A673 (cell line): ENCODE results near the gene LCT. TPM values are rescaled to one million over a fixed set of nuclear protein-coding genes. Genes with fewer than 3 reads are reported as not detected.

Source experiments
- BruUV-seq: library from RNA; stranded (reverse); fragments of 400-500 nt; replicated peaks from 2 replicates; lab custom pipeline; 2021; lab: Mats Ljungman, UMichigan
- CTCF ChIA-PET: fragments of 300-600 bp; sonication (Branson Sonifier 250); formaldehyde crosslinking; loops from one replicate; lab custom pipeline; 2022; ENCODE audit warnings: antibody characterized with exemption; lab: Charles Lee
- POLR2A ChIA-PET: fragments of 300-600 bp; sonication (Branson Sonifier 250); formaldehyde crosslinking; loops from one replicate; lab custom pipeline; 2022; ENCODE audit warnings: antibody characterized with exemption; ENCODE audit not compliant: low non-redundant PET; lab: Charles Lee
- DNase-seq: peaks from one replicate; pipeline ENCODE4 v3.0.0-alpha.2; 2015; ENCODE audit warnings: low spot score
- H3K27ac ChIP-seq: fragments of 200-600 bp; sonication (generic); 2 replicates; pipeline ENCODE4 v1.5.1; 2016; ENCODE audit warnings: mixed run types, low read depth, mild to moderate bottlenecking, mixed read lengths, antibody characterized with exemption, low read length; ENCODE audit not compliant: poor library complexity, severe bottlenecking
- H3K27me3 ChIP-seq: fragments of 200-600 bp; sonication (generic); replicated peaks from 2 replicates; pipeline ENCODE4 v1.6.1; 2017; ENCODE audit warnings: mixed run types, low read depth, mild to moderate bottlenecking, mixed read lengths, antibody characterized with exemption, low read length; ENCODE audit not compliant: insufficient read depth, poor library complexity
- H3K36me3 ChIP-seq: fragments of 200-600 bp; sonication (generic); 2 replicates; pipeline ENCODE4 v1.6.1; 2016; ENCODE audit warnings: mixed run types, mild to moderate bottlenecking, mixed read lengths, antibody characterized with exemption, low read length; ENCODE audit not compliant: insufficient read depth, poor library complexity, severe bottlenecking
- H3K4me1 ChIP-seq: fragments of 200-600 bp; sonication (generic); 2 replicates; pipeline ENCODE4 v1.6.1; 2017; ENCODE audit warnings: mixed run types, mild to moderate bottlenecking, mixed read lengths, antibody characterized with exemption, low read length; ENCODE audit not compliant: insufficient read depth, poor library complexity, severe bottlenecking
- H3K4me3 ChIP-seq: fragments of 200-600 bp; sonication (generic); 2 replicates; pipeline ENCODE4 v1.5.1; 2016; ENCODE audit warnings: low read depth, mixed run types, mild to moderate bottlenecking, mixed read lengths, low read length; ENCODE audit not compliant: poor library complexity, severe bottlenecking
- H3K9me3 ChIP-seq: fragments of 200-600 bp; sonication (generic); 2 replicates; pipeline ENCODE4 v1.6.1; 2016; ENCODE audit warnings: mixed run types, low read depth, mild to moderate bottlenecking, mixed read lengths, antibody characterized with exemption, low read length; ENCODE audit not compliant: poor library complexity, severe bottlenecking
- EZH2 ChIP-seq: fragments of 200-600 bp; sonication (generic); IDR thresholded peaks from 2 replicates; pipeline ENCODE4 v1.6.1; 2017; ENCODE audit warnings: borderline replicate concordance, low read depth, mild to moderate bottlenecking, mixed read lengths, antibody characterized with exemption, low read length; ENCODE audit not compliant: poor library complexity, severe bottlenecking
- intact Hi-C: fragments of 100-400 bp; cut with micrococcal nuclease; formaldehyde crosslinking; loops from one replicate; pipeline ENCODE4 v1.10.0; 2022; ENCODE audit not compliant: unreplicated experiment
- total RNA-seq: library from RNA; stranded (reverse); gene quantifications from 2 replicates; pipeline ENCODE4 v1.2.3, GENCODE V29; 2021
- TF ChIP-seq, protein P1 (sequence below): fragments of 300-800, 200-600 bp; sonication (generic); conservative IDR thresholded peaks from 2 replicates; pipeline ENCODE4 v1.5.1; 2017; ENCODE audit warnings: low read depth, mild to moderate bottlenecking, antibody characterized with exemption, low read length, moderate library complexity, mixed read lengths

Gene LCT
- total RNA-seq, 1 experiment from 2014 or later: 0.39 TPM

DNA sequence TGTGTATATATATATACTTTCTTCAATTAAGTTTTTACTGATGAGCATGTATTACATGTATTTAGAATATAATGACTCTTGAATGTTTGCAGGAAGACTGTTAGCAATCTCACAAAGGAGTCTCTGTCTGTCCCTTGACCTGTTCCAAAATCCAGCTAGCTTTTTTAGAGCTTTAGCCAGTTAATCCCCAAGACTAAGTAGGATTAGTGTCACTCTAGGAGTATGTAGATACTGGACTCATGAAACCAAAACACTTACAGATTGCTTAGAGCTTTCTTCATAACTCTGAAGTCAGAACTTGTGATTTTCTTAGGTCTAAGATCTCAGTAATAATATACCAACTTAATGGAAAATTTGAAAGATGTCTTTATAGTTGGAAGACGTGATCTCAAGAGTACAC is 93.1 kb downstream of the LCT start:
- Histone ChIP-seq H3K27ac (peak overlapping the region; percentile 1), H3K9me3 (no peaks in the 10 kb centered on the region), H3K4me3 (peak overlapping the region; percentile 97), H3K36me3 (peaks cover 27% of the 10 kb centered on the region), H3K27me3 (no peaks in the 10 kb centered on the region), H3K4me1 (peaks cover 17% of the 10 kb centered on the region)
- peak; percentile 17 for DNase-seq
- ChIA-PET POLR2A (interaction anchor here (0.6 kb wide), 1 partner anchor 251 kb away, joined by 14 read pairs; no protein-coding TSS in a partner anchor), CTCF (no interaction called here)
- BruUV-seq: no TSS peak
- TF ChIP-seq, protein P1, sequence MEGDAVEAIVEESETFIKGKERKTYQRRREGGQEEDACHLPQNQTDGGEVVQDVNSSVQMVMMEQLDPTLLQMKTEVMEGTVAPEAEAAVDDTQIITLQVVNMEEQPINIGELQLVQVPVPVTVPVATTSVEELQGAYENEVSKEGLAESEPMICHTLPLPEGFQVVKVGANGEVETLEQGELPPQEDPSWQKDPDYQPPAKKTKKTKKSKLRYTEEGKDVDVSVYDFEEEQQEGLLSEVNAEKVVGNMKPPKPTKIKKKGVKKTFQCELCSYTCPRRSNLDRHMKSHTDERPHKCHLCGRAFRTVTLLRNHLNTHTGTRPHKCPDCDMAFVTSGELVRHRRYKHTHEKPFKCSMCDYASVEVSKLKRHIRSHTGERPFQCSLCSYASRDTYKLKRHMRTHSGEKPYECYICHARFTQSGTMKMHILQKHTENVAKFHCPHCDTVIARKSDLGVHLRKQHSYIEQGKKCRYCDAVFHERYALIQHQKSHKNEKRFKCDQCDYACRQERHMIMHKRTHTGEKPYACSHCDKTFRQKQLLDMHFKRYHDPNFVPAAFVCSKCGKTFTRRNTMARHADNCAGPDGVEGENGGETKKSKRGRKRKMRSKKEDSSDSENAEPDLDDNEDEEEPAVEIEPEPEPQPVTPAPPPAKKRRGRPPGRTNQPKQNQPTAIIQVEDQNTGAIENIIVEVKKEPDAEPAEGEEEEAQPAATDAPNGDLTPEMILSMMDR: no peak
- no peak for TF ChIP-seq EZH2
- intact Hi-C loops: no loop called here

DNA sequence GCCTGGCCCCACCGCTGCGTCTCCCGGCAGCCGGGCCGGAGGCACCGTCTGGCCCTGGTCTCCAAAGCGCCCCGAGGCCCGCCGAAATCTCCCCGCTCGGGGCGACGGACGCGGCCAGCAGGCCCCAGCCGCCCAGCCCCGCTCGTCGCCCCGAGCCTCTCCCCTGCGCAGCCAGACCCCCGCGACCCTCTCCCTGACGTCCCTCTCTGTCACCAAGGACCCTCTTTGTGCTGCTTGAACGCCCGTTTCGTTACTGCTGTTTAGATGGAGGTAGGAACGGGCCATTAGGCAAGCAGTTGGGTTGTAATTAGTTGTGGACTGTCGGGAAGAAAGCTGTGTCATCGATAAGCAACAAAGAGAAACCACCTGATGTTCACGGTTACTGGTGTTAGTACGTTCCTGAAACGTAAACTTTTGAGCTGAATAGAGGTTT is 94.6 kb downstream of the LCT start:
- CTCF ChIA-PET: no interaction called here
- intact Hi-C loops: no loop called here
- POLR2A ChIA-PET: no interaction called here

DNA sequence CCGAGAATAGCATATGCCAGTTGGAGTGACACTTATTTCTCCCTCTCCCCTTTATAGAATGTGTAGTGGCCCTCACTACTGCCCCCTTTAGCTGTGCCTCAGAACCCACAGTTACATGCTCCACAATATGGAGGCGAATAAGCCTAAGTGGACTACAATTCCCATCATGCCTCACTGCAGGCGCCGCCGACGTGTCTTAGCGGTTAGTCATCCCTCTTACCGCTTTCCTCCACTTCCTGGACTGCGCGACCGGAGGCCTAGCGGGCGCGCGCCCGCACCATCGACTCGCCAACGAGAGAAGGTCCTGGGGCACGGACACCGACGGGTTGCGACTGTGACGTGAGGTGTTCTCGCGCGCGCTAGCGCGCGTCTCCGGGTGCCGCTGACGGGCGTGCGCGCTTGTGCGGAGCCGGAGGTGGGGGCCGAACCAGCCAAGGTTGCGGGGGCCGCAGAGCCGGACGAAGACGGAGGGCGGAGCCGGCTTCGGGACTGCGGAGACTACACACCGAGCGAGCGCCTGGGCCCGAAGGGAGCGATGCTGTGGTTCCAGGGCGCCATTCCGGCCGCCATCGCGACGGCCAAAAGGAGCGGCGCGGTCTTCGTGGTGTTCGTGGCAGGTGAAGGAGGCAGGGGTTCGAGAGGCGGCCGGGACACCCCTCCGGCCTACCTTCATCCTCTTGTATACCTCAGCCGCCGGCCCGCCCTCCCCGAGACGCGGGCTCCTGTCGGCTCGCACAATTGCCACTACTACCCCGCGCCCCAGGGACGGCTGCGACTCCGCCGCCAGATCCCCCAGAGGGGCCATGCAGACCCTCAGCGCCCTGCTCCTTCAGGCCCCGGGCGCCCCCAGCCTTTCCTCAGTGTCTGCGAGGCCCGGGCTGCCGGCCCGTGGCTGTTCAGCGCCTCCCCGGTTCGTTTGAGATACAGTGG is 95.3 kb downstream of the LCT start, which contains the start of gene UBXN4:
Gene UBXN4, plus strand, starts transcription at position 461 of the 930 bp plus-strand sequence. Its CDS starts 75 bp downstream, at position 536.
- TF ChIP-seq, protein P1: peak; percentile 69
- TF ChIP-seq EZH2: no peak
- peak; percentile 99 for DNase-seq
- peaks cover 8% of the 10 kb centered on the region for H3K36me3 ChIP-seq
- BruUV-seq: no TSS peak
- intact Hi-C loops: no loop called here
- H3K4me3 ChIP-seq: peak within 1 kb of the TSS; percentile 97
- POLR2A ChIA-PET: interaction anchor here (0.6 kb wide), 1 partner anchor 345 kb away, joined by 10 read pairs; no protein-coding TSS in a partner anchor
- H3K9me3 ChIP-seq: no peaks in the 10 kb centered on the region
- CTCF ChIA-PET: interaction anchor here (0.5 to 0.7 kb wide), 5 partner anchors 10 to 753 kb away, joined by 3 to 9 read pairs (median 3); no protein-coding TSS in a partner anchor
- H3K27ac ChIP-seq: peak within 1 kb of the TSS; percentile 96
- no peaks in the 10 kb centered on the region for H3K27me3 ChIP-seq
- peaks cover 17% of the 10 kb centered on the region for H3K4me1 ChIP-seq

More for the DNA sequence above, 94.6 kb downstream of the LCT start:
- no TSS peak for BruUV-seq
- peaks cover 14% of the 10 kb centered on the region for H3K36me3 ChIP-seq
- peak overlapping the region; percentile 96 for H3K27ac ChIP-seq
- peak; percentile 59 for DNase-seq
- H3K9me3 ChIP-seq: no peaks in the 10 kb centered on the region
- H3K4me1 ChIP-seq: peaks cover 17% of the 10 kb centered on the region
- TF ChIP-seq EZH2: no peak
- TF ChIP-seq, protein P1: no peak
- H3K4me3 ChIP-seq: peak overlapping the region; percentile 97
- no peaks in the 10 kb centered on the region for H3K27me3 ChIP-seq
